OCI-LY7 (cell line): Measurements from ENCODE around the gene NTM. TPM values are rescaled to one million over a fixed set of nuclear protein-coding genes. Genes with fewer than 3 reads are reported as not detected.

Experiments
- BruUV-seq: library from RNA; stranded (reverse); fragments of 400-500 nt; replicated peaks from 2 replicates; lab custom pipeline; 2021; lab: Mats Ljungman, UMichigan
- CTCF ChIA-PET: fragments of 300-600 bp; sonication (Branson Sonifier 250); formaldehyde crosslinking; loops from one replicate; lab custom pipeline; 2022; ENCODE audit warnings: antibody characterized with exemption; ENCODE audit not compliant: unreplicated experiment; lab: Charles Lee
- POLR2A ChIA-PET: fragments of 300-600 bp; sonication (Branson Sonifier 250); formaldehyde crosslinking; loops from one replicate; lab custom pipeline; 2022; ENCODE audit warnings: antibody characterized with exemption; lab: Charles Lee
- DNase-seq: peaks from one replicate; pipeline ENCODE4 v3.0.0-alpha.2; 2015; ENCODE audit warnings: low spot score
- H2AFZ ChIP-seq: fragments of 200-600 bp; sonication (generic), shearing (Covaris generic); 2 replicates; pipeline ENCODE4 v1.6.1; 2014; ENCODE audit warnings: mild to moderate bottlenecking, antibody characterized with exemption, low read length, moderate library complexity
- H3K27ac ChIP-seq: fragments of 200-600 bp; sonication (generic); 2 replicates; pipeline ENCODE4 v1.5.1; 2014; ENCODE audit warnings: mixed run types, low read depth, mild to moderate bottlenecking, moderate library complexity, low read length, inconsistent platforms; ENCODE audit not compliant: poor library complexity, severe bottlenecking
- H3K36me3 ChIP-seq: fragments of 200-600 bp; sonication (generic); 2 replicates; pipeline ENCODE4 v1.6.1; 2014; ENCODE audit warnings: mild to moderate bottlenecking, antibody characterized with exemption, low read length, moderate library complexity, mixed read lengths; ENCODE audit not compliant: insufficient read depth
- H3K4me1 ChIP-seq: fragments of 200-600 bp; sonication (generic); 2 replicates; pipeline ENCODE4 v1.5.1; 2014; ENCODE audit warnings: mild to moderate bottlenecking, low read length; ENCODE audit not compliant: insufficient read depth, poor library complexity, severe bottlenecking
- H3K4me2 ChIP-seq: fragments of 200-600 bp; sonication (generic); 2 replicates; pipeline ENCODE4 v1.6.1; 2014; ENCODE audit warnings: mild to moderate bottlenecking, low read length
- H3K4me3 ChIP-seq: fragments of 200-600 bp; sonication (generic); 2 replicates; pipeline ENCODE4 v1.5.1; 2014; ENCODE audit warnings: mild to moderate bottlenecking, low read depth, low read length; ENCODE audit not compliant: poor library complexity, severe bottlenecking
- H3K79me2 ChIP-seq: fragments of 200-600 bp; sonication (generic); 2 replicates; pipeline ENCODE4 v1.6.1; 2016; ENCODE audit warnings: low read depth, mild to moderate bottlenecking, low read length, moderate library complexity, mixed read lengths; ENCODE audit not compliant: insufficient read depth
- H3K9me2 ChIP-seq: fragments of 200-600 bp; sonication (generic); 2 replicates; pipeline ENCODE4 v1.6.1; 2016; ENCODE audit warnings: mild to moderate bottlenecking, low read length, mixed read lengths; ENCODE audit not compliant: insufficient read depth
- H3K9me3 ChIP-seq: fragments of 200-600 bp; sonication (generic); 2 replicates; pipeline ENCODE4 v1.6.1; 2014; ENCODE audit warnings: mild to moderate bottlenecking, mixed run types, low read length, mixed read lengths
- H4K20me1 ChIP-seq: fragments of 200-600 bp; sonication (generic); 2 replicates; pipeline ENCODE4 v1.6.1; 2014; ENCODE audit warnings: mild to moderate bottlenecking, antibody characterized with exemption, low read length, moderate library complexity, mixed read lengths; ENCODE audit not compliant: insufficient read depth
- EZH2phosphoT487 ChIP-seq: fragments of 200-600 bp; sonication (generic); IDR thresholded peaks from 2 replicates; pipeline ENCODE4 v1.6.1; 2018; ENCODE audit warnings: low read depth, borderline replicate concordance, mild to moderate bottlenecking, mixed run types, antibody characterized with exemption, low read length, moderate library complexity, mixed read lengths
- intact Hi-C: fragments of 100-400 bp; cut with micrococcal nuclease; formaldehyde crosslinking; loops from one replicate; pipeline ENCODE4 v1.10.0; 2022; ENCODE audit not compliant: unreplicated experiment
- total RNA-seq, 2 experiments: library from RNA; depleted of rRNA in 1 of 2; stranded (reverse); fragments of >200 nt in 1 of 2; shearing (Covaris generic) in 1 of 2; gene quantifications; 2 replicates each; pipeline ENCODE4 v1.2.3, GENCODE V29; 2014 to 2022
- TF ChIP-seq, protein P1 (sequence below): fragments of 200-600 bp; sonication (generic); conservative IDR thresholded peaks from 2 replicates; pipeline ENCODE4 v1.5.1; 2014; ENCODE audit warnings: mild to moderate bottlenecking, antibody characterized with exemption, low read length, moderate library complexity, mixed read lengths

NTM gene
- total RNA-seq, 2 experiments from 2014 or later: not detected

DNA sequence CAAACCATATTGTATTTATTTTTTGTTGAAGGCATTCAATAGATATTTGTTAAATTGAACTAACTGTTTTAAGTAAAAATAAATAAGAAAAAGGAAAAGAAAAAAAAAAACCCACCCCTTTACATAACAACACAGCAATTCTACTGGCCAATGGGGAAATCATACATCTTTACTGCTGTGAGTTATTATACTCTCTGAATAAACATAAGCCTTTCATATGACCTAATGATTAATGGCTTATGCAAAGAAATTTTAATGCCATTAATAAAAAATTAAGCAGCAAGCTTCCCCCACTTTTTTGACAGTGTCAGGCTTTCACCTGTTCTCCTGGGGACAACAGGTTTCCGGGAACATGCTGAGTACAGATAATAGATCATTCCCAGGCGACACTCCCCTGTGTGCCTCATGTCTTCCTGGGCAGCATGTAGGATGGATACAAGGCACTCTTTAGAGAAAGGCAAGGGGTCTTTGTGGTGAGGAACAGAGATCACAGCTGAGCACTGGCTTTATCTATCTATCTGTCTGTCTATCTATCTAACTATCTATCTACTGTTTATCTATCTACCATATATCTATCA lies 676.0 kb downstream of the NTM start:
- BruUV-seq: no TSS peak
- no peak for TF ChIP-seq EZH2phosphoT487
- TF ChIP-seq, protein P1, sequence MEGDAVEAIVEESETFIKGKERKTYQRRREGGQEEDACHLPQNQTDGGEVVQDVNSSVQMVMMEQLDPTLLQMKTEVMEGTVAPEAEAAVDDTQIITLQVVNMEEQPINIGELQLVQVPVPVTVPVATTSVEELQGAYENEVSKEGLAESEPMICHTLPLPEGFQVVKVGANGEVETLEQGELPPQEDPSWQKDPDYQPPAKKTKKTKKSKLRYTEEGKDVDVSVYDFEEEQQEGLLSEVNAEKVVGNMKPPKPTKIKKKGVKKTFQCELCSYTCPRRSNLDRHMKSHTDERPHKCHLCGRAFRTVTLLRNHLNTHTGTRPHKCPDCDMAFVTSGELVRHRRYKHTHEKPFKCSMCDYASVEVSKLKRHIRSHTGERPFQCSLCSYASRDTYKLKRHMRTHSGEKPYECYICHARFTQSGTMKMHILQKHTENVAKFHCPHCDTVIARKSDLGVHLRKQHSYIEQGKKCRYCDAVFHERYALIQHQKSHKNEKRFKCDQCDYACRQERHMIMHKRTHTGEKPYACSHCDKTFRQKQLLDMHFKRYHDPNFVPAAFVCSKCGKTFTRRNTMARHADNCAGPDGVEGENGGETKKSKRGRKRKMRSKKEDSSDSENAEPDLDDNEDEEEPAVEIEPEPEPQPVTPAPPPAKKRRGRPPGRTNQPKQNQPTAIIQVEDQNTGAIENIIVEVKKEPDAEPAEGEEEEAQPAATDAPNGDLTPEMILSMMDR: no peak
- Histone ChIP-seq H3K27ac (no peak overlapping the region), H3K4me3 (no peak overlapping the region), H3K9me2 (no peaks in the 10 kb centered on the region), H3K4me2 (no peak overlapping the region), H3K36me3 (no peaks in the 10 kb centered on the region), H2AFZ (no peak overlapping the region), H3K79me2 (no peaks in the 10 kb centered on the region), H4K20me1 (no peaks in the 10 kb centered on the region), H3K9me3 (no peaks in the 10 kb centered on the region), H3K4me1 (no peaks in the 10 kb centered on the region)
- no peak for DNase-seq
- ChIA-PET POLR2A (no interaction called here), CTCF (no interaction called here)
- intact Hi-C loops: no loop called here

DNA sequence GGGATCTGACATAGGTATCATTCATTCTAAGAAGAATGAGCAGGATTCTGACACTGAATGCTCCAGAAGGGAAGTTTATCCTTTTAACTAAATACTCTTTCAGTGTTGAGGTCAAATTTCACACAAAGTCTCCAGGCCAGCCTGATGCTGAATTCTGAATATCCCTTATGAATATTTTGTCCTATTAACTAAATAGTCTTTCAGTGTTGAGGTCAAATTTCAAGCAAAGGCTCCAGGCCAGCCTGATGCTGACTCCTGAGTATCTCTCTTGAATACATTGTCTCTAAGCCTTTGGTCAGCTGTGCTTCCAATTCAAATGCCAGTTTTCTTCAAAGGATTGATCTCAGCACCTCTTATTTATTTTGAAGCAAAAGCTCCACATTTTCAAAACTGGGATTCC lies 676.8 kb downstream of the NTM start:
- TF ChIP-seq EZH2phosphoT487: no peak
- TF ChIP-seq, protein P1: no peak
- intact Hi-C loops: no loop called here
- no peak overlapping the region for H3K4me2 ChIP-seq
- no peaks in the 10 kb centered on the region for H3K36me3 ChIP-seq
- no peak for DNase-seq
- ChIA-PET CTCF (no interaction called here), POLR2A (no interaction called here)
- no TSS peak for BruUV-seq
- H3K4me3 ChIP-seq: no peak overlapping the region
- no peaks in the 10 kb centered on the region for H3K79me2 ChIP-seq
- H4K20me1 ChIP-seq: no peaks in the 10 kb centered on the region
- no peaks in the 10 kb centered on the region for H3K9me2 ChIP-seq
- no peak overlapping the region for H3K27ac ChIP-seq
- no peak overlapping the region for H2AFZ ChIP-seq
- no peaks in the 10 kb centered on the region for H3K4me1 ChIP-seq
- no peaks in the 10 kb centered on the region for H3K9me3 ChIP-seq

DNA sequence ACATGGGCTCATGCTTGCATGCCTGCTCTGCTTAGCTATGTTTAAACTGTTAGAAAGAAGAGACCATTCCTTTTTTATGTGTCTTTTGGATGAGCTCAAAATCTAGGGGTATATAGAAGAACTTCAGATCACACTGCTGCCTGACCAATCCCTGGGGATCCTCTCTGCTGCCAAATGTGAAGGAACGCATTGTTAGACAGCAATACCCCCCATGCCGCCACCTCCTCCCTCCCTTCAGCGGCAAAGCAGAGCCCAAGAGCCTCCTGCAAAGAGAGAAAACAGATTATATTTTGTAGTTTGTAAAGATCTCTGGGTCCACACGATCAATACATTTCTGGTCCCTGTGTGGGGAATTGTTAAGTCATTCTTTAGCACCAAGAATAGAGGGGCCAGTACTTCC lies 677.6 kb downstream of the NTM start:
- CTCF ChIA-PET: no interaction called here

More for the DNA sequence above, 677.6 kb downstream of the NTM start:
- no peak overlapping the region for H3K4me3 ChIP-seq
- H3K27ac ChIP-seq: no peak overlapping the region
- no peaks in the 10 kb centered on the region for H4K20me1 ChIP-seq
- H3K79me2 ChIP-seq: no peaks in the 10 kb centered on the region
- POLR2A ChIA-PET: interaction anchor here (0.6 to 0.7 kb wide), 2 partner anchors 67 to 923 kb away, joined by 3 to 4 read pairs; no protein-coding TSS in a partner anchor
- H3K9me2 ChIP-seq: no peaks in the 10 kb centered on the region
- intact Hi-C loops: no loop called here
- no peaks in the 10 kb centered on the region for H3K4me1 ChIP-seq
- no peaks in the 10 kb centered on the region for H3K9me3 ChIP-seq
- TF ChIP-seq, protein P1: no peak
- no peak for TF ChIP-seq EZH2phosphoT487
- H2AFZ ChIP-seq: no peak overlapping the region
- no peak overlapping the region for H3K4me2 ChIP-seq
- no peaks in the 10 kb centered on the region for H3K36me3 ChIP-seq
- DNase-seq: no peak
- no TSS peak for BruUV-seq
